Measurements from ENCODE around the gene PDCD1LG2. TPM values are rescaled to one million over a fixed set of nuclear protein-coding genes. Genes with fewer than 3 reads are reported as not detected.

The PDCD1LG2 gene
- polyA plus RNA-seq, 1 of the 3 experiments (the other 2 are of a cell fraction), result 11.1 TPM

DNA sequence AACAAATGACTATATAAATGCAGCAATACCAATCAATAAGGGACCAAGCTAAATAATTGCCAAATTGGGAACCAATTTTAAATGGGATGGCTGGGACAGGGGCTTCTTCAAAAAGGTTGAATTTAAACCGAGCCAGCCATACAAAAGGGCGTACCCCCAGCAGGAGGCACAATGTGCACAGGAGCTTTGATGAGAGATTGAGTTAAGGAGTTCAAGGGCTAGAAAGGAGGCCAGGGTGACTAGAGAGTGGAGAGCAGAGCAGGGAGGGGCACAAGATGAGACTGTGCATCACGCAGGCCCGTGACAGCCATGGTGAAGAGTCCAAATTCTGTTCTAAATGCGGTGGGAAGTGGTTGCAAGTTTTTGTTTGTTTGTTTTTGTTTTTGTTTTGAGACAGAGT, 23.3 kb upstream of the PDCD1LG2 start:
- DNase-seq, result no peak
- CTCF ChIA-PET, result interaction anchor here (2.3 kb wide), 1 partner anchor 37 kb away, joined by 7 read pairs; the partner anchor contains the start of gene CD274
- Histone ChIP-seq H2AFZ (ENCODE audit: low read depth) (no peak overlapping the region), H3K4me3 (ENCODE audit: low read depth in 2 of 2, low read length in 1 of 2) (no peak overlapping the region), H3K9me3 (no peaks in the 10 kb centered on the region), H3K36me3 (replicated peaks in 1 of 2; ENCODE audit: control insufficient read depth in 1 of 2, insufficient read depth in 2 of 2, low read length in 1 of 2) (no peaks in the 10 kb centered on the region), H3K4me2 (no peak overlapping the region), H3K9me2 (no peaks in the 10 kb centered on the region), H3K27ac (ENCODE audit: low read depth in 2 of 2, low read length in 1 of 2) (no peak overlapping the region), H3K4me1 (ENCODE audit: control insufficient read depth in 1 of 2, insufficient read depth in 2 of 2, low read depth in 1 of 2, low read length in 1 of 2) (no peaks in the 10 kb centered on the region), H3K27me3 (ENCODE audit: insufficient read depth) (no peaks in the 10 kb centered on the region), H3K9ac (no peak overlapping the region), H3K79me2 (ENCODE audit: insufficient read depth) (no peaks in the 10 kb centered on the region), H4K20me1 (ENCODE audit: insufficient read depth) (no peaks in the 10 kb centered on the region), H3F3A (replicated peaks; ENCODE audit: insufficient read depth) (peaks cover 8% of the 10 kb centered on the region)
- WGBS (ENCODE audit: low lambda C conversion rate), result 93% methylated on average over 5 of the region's 5 CpGs
- POLR2A ChIA-PET, result no interaction called here
- no peak for TF ChIP-seq NRF1 (IDR thresholded peaks at IDR 0.05; ENCODE audit: low read depth, low read length)
- TF ChIP-seq MEF2A (IDR thresholded peaks at IDR 0.05; ENCODE audit: borderline replicate concordance, low read depth), result no peak
- TF ChIP-seq CTCF (IDR thresholded peaks at IDR 0.05), result no peak
- TF ChIP-seq RXRA (IDR thresholded peaks at IDR 0.05; ENCODE audit: borderline replicate concordance, low read depth), result no peak
- TF ChIP-seq, protein P1, sequence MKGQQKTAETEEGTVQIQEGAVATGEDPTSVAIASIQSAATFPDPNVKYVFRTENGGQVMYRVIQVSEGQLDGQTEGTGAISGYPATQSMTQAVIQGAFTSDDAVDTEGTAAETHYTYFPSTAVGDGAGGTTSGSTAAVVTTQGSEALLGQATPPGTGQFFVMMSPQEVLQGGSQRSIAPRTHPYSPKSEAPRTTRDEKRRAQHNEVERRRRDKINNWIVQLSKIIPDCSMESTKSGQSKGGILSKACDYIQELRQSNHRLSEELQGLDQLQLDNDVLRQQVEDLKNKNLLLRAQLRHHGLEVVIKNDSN (IDR thresholded peaks at IDR 0.05; ENCODE audit: borderline replicate concordance, low read depth), result no peak
- TF ChIP-seq, protein P2, sequence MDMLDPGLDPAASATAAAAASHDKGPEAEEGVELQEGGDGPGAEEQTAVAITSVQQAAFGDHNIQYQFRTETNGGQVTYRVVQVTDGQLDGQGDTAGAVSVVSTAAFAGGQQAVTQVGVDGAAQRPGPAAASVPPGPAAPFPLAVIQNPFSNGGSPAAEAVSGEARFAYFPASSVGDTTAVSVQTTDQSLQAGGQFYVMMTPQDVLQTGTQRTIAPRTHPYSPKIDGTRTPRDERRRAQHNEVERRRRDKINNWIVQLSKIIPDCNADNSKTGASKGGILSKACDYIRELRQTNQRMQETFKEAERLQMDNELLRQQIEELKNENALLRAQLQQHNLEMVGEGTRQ (IDR thresholded peaks at IDR 0.05; ENCODE audit: borderline replicate concordance, low read depth, low read length), result no peak
- TF ChIP-seq EZH2phosphoT487 (IDR thresholded peaks at IDR 0.05; ENCODE audit: borderline replicate concordance, low read depth), result no peak
- no peak for TF ChIP-seq ELF1 (IDR thresholded peaks at IDR 0.05)
- TF ChIP-seq RAD21 (IDR thresholded peaks at IDR 0.05; ENCODE audit: low read length), result no peak
- TF ChIP-seq SMC3 (IDR thresholded peaks at IDR 0.05; ENCODE audit: low read depth, low read length), result no peak
- no peak for TF ChIP-seq TEAD4 (IDR thresholded peaks at IDR 0.05; ENCODE audit: borderline replicate concordance, insufficient read depth)
- TF ChIP-seq POLR2AphosphoS5 (IDR thresholded peaks at IDR 0.05; ENCODE audit: low read depth, low read length), result no peak
- no peak for TF ChIP-seq SIN3A (IDR thresholded peaks at IDR 0.05; ENCODE audit: borderline replicate concordance, low read depth, low read length)
- TF ChIP-seq REST (IDR thresholded peaks at IDR 0.05; ENCODE audit: low read depth, low read length), result no peak
- no peak for TF ChIP-seq YY1 (IDR thresholded peaks at IDR 0.05; ENCODE audit: low read depth)
- TF ChIP-seq, protein P3, sequence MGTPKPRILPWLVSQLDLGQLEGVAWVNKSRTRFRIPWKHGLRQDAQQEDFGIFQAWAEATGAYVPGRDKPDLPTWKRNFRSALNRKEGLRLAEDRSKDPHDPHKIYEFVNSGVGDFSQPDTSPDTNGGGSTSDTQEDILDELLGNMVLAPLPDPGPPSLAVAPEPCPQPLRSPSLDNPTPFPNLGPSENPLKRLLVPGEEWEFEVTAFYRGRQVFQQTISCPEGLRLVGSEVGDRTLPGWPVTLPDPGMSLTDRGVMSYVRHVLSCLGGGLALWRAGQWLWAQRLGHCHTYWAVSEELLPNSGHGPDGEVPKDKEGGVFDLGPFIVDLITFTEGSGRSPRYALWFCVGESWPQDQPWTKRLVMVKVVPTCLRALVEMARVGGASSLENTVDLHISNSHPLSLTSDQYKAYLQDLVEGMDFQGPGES (IDR thresholded peaks at IDR 0.05; ENCODE audit: low read depth, low read length), result no peak
- TF ChIP-seq TAF1 (IDR thresholded peaks at IDR 0.05; ENCODE audit: borderline replicate concordance, low read depth, low read length), result no peak
- TF ChIP-seq RFX5 (IDR thresholded peaks at IDR 0.05; ENCODE audit: low read length), result no peak

Measured in SK-N-SH (cell line).